ENCODE results near the gene TMEM203.

The TMEM203 gene

DNA sequence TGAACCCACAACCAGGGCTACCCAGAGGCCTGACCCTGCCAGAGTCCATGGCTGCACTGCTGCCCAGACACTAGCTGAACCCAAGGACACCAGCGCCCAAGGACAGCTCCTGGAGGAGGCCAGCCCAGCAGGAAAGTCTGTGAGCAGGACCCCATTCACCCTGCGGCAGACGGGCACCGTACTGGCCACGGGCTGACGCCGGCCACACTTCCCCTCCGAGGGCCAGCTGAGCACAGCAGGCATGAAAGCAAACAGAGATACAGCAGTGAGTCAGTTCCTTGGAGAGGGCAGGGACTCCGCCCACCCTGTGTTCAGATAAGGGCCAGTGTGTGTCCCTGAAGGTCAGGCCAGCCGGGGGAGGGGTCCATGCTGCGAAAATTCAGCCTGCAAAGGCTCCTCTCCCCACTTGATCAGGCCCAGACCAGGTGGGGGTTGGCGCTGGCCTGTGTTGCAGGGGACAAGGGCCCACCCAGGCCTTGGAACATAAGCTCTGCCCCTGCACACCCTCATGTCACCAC lies 13.4 kb upstream of the TMEM203 start:
- Mint-ChIP-seq H3K4me1 (peaks cover 4% of the 10 kb centered on the region), H3K36me3 (ENCODE audit: low read depth) (no peaks in the 10 kb centered on the region), H3K4me3 (no peak overlapping the region), H3K27ac (no peak overlapping the region), H3K9me3 (no peaks in the 10 kb centered on the region), H3K27me3 (no peaks in the 10 kb centered on the region)
- ATAC-seq (no peak), DNase-seq (no peak)

DNA sequence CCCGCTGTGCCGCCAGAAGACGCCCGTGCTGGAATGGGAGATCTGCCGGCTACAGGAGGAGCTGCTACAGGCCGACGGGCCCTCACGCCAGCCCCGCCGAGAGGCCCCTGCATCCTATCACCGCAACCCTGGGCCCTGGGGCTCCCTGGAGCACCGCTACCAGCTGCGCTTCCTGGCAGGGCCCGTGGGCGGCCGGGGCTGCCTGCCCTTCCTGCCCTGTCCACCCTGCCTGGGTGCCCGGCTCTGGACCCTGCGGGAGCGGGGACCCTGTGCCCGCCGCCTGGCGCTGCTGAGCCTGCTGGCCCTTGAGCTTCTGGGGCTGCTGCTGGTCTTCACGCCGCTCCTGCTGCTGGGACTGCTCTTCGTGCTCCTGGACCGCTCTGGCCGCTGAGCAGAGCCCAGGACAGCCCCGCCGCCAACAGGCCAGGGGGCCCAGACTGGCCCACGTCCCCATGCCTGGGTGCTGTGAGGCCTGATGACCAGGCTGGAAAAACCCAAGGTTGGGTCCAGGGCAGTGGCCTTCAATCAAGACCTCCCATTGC lies 12.8 kb upstream of the TMEM203 start:
- ATAC-seq, result no peak
- peaks cover 4% of the 10 kb centered on the region for H3K4me1 Mint-ChIP-seq
- no peak overlapping the region for H3K27ac Mint-ChIP-seq
- DNase-seq, result no peak
- H3K27me3 Mint-ChIP-seq, result no peaks in the 10 kb centered on the region
- no peaks in the 10 kb centered on the region for H3K9me3 Mint-ChIP-seq
- H3K36me3 Mint-ChIP-seq (ENCODE audit: low read depth), result no peaks in the 10 kb centered on the region
- H3K4me3 Mint-ChIP-seq, result no peak overlapping the region

DNA sequence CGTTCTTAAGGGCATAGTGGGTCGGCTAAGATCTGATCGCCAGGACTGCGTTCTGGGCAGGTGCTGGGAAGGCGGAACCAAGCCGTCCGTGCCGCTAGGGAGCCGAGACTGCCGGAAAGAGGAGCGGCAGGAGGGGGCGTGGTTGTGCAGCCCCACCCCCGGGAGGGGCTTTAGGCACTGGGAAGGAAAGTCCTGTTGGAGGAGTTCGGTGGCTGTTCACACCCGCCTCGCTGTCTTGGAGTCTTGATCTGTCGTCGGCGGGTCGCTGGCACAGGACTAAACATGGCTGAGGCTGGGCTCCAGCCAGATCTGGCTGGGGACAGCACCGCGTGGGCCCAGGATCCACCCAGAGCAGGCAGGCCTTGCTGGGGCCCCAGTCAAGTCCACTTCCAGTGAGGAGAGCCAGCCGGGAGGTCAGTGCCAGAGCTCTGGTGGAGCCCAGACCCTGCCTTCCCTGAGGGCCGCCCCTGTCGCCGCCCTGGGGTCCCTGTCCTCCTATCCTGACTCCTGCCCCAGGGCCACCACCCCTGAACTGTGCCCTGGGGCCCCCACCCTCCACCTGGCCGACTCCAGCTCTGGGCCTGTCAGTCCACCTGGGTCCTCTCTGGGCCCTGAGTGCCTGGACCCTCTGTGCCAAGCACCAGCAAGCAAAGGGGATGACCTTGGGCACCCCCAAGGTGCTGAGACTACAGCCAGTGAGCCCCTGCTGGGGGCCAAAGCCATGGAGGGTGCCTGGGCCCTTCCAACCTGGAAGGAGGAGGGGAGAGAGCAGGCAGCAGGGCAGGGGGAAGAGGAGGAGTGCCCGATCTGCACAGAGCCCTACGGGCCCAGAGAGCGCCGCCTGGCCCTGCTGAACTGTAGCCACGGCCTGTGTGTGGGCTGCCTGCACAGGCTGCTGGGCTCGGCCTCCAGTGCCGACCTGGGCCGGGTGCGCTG lies 12.1 kb upstream of the TMEM203 start:
- Mint-ChIP-seq H3K36me3 (ENCODE audit: low read depth) (peaks cover 3% of the 10 kb centered on the region), H3K9me3 (no peaks in the 10 kb centered on the region), H3K4me1 (no peaks in the 10 kb centered on the region), H3K27ac (no peak overlapping the region), H3K27me3 (no peaks in the 10 kb centered on the region), H3K4me3 (no peak overlapping the region)
- DNase-seq (no peak), ATAC-seq (no peak)

DNA sequence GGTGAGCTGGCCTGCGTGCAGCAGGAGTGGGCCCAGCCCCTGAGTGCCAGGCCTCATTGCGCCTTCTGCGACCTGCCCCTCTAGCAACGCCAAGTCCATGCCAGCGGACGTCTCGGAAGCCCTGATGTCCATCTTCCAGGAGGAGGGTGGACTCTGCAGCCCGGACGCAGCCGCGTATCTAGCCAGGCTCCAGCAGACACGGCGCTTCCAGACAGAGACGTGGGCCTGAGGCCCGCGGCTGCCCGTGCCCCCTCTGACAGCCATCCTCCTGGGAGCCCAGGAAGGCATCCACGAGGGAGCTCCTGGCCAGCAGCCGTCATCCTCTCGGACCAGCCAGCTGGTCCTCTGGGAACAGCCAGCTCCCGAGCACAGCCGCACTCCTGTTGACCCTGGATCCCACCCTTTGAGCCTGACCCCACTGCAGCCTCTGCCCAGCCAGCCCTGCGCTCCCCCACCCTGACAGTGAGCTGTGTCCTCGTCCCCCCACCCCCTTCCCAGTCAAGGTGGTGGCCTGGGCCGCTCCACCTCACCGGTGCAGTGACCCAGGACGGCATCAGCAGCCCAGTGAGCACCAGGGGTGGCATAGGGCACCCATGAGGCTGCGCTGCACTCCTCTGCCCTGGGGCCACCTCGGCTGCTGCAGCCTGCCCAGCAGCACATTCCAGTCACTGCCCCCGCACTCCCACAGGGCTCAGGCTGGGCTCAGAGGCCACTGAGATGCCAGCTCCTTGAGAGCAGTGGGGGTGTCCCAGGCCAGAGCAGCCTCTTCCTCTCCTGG lies 10.9 kb upstream of the TMEM203 start:
- Mint-ChIP-seq H3K27ac (no peak overlapping the region), H3K4me1 (no peaks in the 10 kb centered on the region), H3K9me3 (no peaks in the 10 kb centered on the region), H3K27me3 (no peaks in the 10 kb centered on the region), H3K4me3 (no peak overlapping the region), H3K36me3 (ENCODE audit: low read depth) (peaks cover 3% of the 10 kb centered on the region)
- DNase-seq (no peak), ATAC-seq (no peak)

DNA sequence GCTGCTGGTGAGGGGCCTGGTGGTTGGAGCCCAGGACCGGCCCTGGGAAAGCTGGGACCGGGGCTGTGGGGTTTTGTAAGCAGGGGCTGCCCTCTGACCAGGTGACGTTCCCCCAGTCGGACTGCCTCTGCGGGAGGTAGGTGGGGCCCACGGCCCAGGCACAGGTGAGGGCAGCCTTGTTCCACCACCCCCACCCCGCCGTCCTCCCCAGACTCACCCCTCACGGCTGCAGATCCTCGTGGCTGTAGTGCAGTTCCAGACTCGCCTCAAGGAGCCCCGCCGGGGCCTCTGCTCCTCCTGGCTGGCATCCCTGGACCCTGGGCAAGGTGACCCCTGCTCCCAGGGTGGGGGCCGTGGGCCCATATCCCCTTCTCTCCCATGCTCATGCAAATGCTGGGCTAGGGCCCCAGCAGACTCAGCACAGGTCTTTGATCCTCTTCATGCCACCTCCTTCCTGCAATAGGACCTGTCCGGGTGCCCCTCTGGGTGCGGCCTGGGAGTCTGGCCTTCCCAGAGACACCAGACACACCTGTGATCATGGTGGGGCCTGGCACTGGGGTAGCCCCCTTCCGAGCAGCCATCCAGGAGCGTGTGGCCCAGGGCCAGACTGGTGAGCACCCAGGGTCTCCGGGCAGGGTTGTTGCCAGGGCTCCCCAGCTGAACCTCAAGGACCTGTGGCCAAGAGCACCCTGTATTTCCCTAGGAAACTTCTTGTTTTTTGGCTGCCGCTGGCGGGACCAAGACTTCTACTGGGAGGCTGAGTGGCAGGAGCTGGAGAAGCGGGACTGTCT lies 9.9 kb upstream of the TMEM203 start:
- no peak for DNase-seq
- H3K4me1 Mint-ChIP-seq, result no peaks in the 10 kb centered on the region
- H3K27me3 Mint-ChIP-seq, result no peaks in the 10 kb centered on the region
- no peak overlapping the region for H3K27ac Mint-ChIP-seq
- H3K9me3 Mint-ChIP-seq, result no peaks in the 10 kb centered on the region
- H3K36me3 Mint-ChIP-seq (ENCODE audit: low read depth), result peaks cover 5% of the 10 kb centered on the region
- ATAC-seq, result no peak
- H3K4me3 Mint-ChIP-seq, result no peak overlapping the region

DNA sequence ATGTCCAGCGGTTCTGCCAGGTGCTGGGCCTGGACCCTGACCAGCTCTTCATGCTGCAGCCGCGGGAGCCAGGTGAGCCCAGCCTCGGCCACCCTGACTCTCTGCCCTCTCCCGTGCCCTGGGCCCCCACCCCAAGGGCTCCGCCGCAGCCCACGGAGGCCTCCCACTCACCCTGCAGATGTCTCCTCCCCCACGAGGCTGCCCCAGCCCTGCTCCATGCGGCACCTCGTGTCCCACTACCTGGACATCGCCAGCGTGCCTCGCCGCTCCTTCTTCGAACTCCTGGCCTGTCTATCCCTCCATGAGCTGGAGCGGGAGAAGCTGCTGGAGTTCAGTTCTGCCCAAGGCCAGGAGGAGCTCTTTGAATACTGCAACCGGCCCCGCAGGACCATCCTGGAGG lies 9.2 kb upstream of the TMEM203 start:
- H3K27me3 Mint-ChIP-seq, result no peaks in the 10 kb centered on the region
- H3K36me3 Mint-ChIP-seq (ENCODE audit: low read depth), result peaks cover 8% of the 10 kb centered on the region

DNA sequence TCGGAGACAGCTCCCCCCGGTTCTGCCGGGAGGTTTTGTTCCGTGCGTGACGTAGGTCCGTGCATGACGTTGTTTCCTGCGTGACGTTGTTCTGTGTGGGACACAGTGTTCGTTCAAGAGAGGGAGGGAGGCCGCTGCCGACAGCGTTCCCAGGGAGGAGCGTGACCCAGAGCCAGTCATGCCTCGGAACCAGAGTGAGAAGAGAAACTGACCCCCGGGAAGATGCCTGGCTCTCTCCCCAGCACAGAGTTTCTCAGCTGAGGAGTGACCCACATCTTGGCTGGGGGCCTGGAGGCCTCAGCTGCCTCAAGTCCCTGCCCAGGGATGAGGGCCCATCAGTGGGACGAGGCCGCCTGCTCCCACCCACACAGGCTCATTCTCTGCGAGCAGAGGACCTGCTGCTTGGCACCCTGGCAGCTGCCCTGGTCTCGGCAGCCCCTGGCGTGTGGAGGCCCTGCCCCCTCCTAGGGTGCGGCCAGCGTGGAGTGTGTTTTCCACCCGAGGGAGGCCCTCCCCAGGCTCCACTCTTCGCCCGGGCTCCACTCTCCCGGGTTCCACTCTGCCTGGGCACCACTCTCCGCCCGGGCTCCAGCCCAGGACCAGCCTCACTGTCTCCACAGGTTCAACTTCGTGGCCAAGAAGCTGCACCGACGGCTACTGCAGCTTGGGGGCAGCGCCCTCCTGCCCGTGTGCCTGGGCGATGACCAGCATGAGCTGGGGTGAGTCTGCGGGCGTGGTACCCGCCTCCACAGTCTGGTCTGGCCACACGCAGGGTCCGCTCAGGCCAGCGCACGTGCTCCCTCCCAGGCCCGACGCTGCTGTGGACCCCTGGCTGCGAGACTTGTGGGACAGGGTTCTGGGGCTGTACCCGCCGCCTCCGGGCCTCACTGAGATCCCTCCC lies 8.0 kb upstream of the TMEM203 start:
- no peaks in the 10 kb centered on the region for H3K9me3 Mint-ChIP-seq
- no peak overlapping the region for H3K27ac Mint-ChIP-seq
- DNase-seq (no peak), ATAC-seq (no peak)
- H3K36me3 Mint-ChIP-seq (ENCODE audit: low read depth), result peaks cover 10% of the 10 kb centered on the region
- no peak overlapping the region for H3K4me3 Mint-ChIP-seq
- peaks cover 1% of the 10 kb centered on the region for H3K4me1 Mint-ChIP-seq
- no peaks in the 10 kb centered on the region for H3K27me3 Mint-ChIP-seq

More for the DNA sequence above, 9.2 kb upstream of the TMEM203 start:
- H3K4me3 Mint-ChIP-seq, result no peak overlapping the region
- no peak overlapping the region for H3K27ac Mint-ChIP-seq
- H3K4me1 Mint-ChIP-seq, result no peaks in the 10 kb centered on the region
- DNase-seq, result no peak
- ATAC-seq, result no peak
- H3K9me3 Mint-ChIP-seq, result no peaks in the 10 kb centered on the region

DNA sequence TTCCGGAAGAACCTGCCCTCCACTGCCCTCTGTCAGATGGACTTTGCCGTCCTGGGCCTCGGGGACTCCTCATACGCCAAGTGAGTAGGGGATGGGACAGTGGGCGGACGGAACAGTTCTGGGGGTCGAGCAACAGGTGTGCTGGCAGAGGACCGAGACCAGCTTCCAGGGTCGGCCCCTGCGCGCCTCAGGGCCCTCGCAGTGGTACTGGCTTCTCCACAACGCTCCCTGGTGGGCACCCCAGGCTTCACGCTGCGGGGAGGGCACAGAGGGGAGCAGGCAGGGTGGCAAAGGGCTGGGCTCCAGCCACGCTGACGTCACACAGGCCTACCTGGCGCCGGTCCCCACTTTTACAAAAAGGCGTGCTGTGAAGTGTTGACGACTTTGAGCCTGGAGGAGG lies 7.1 kb upstream of the TMEM203 start:
- ATAC-seq (no peak), DNase-seq (no peak)
- Mint-ChIP-seq H3K4me1 (peaks cover 3% of the 10 kb centered on the region), H3K4me3 (no peak overlapping the region), H3K27me3 (no peaks in the 10 kb centered on the region), H3K27ac (no peak overlapping the region), H3K9me3 (no peaks in the 10 kb centered on the region), H3K36me3 (ENCODE audit: low read depth) (peaks cover 13% of the 10 kb centered on the region)

DNA sequence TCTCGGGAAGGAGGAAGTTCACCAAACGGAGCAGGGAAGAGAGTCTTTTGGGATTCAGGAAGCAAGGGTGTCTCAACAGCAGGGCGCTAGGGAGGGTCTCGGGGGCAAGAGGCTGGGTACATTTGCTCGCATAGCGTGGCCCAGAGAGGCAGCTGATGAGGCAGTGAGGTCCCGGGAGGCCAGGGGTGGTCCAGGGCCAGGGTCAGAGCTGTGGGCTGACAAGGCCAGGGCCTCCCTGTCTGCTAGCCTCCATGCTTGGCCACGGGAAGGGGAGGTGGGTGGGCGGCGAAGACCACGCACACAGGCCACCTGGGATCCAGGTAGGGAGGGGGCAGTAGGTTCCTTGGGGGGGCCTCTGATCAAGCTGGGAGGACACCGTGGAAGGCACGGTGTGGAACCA lies 6.1 kb upstream of the TMEM203 start:
- Mint-ChIP-seq H3K36me3 (ENCODE audit: low read depth) (peaks cover 21% of the 10 kb centered on the region), H3K9me3 (no peaks in the 10 kb centered on the region), H3K27ac (no peak overlapping the region), H3K4me1 (peaks cover 13% of the 10 kb centered on the region), H3K27me3 (no peaks in the 10 kb centered on the region), H3K4me3 (no peak overlapping the region)
- DNase-seq (no peak), ATAC-seq (no peak)

DNA sequence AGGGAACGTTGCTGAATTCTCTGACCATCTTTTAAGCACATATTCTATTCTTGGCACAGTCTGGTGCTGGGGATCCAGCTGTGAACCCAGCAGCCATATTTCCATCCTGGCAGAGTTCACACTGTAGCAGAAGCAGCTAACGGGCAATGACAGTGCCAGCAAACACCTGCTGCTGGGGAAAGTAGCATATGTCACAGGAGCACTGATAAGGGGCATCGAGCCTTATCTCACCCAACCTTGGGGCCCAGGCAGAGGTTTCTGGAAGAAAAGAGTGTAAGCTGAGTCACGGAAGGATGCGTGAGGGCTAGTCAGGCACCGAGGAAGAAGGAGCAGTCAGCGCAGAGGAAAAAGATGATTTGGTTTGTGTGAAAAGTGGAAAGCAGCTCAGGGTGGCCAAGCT lies 1.2 kb upstream of the TMEM203 start:
- H3K9me3 Mint-ChIP-seq, result no peaks in the 10 kb centered on the region
- peak overlapping the region; percentile 89 for H3K27ac Mint-ChIP-seq
- H3K36me3 Mint-ChIP-seq (ENCODE audit: low read depth), result peaks cover 20% of the 10 kb centered on the region
- DNase-seq, result no peak
- ATAC-seq, result no peak
- H3K4me3 Mint-ChIP-seq, result peak overlapping the region; percentile 90
- H3K27me3 Mint-ChIP-seq, result no peaks in the 10 kb centered on the region
- H3K4me1 Mint-ChIP-seq, result peaks cover 44% of the 10 kb centered on the region

DNA sequence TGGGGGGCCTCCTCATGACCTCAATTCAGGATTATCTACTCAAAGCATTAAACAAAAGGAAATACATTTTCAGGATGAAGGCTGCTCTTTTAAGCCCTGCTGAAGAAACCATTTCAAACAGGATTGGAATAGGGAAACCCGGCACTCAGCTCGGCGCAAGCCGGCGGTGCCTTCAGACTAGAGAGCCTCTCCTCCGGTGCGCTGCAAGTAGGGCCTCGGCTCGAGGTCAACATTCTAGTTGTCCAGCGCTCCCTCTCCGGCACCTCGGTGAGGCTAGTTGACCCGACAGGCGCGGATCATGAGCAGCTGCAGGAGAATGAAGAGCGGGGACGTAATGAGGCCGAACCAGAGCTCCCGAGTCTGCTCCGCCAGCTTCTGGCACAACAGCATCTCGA lies 720 bp downstream of the TMEM203 start:
- peaks cover 15% of the 10 kb centered on the region for H3K36me3 Mint-ChIP-seq (ENCODE audit: low read depth)
- no peak for ATAC-seq
- no peaks in the 10 kb centered on the region for H3K9me3 Mint-ChIP-seq
- H3K4me3 Mint-ChIP-seq, result peak overlapping the region; percentile 90
- DNase-seq, result no peak
- peak overlapping the region; percentile 89 for H3K27ac Mint-ChIP-seq
- no peaks in the 10 kb centered on the region for H3K27me3 Mint-ChIP-seq
- peaks cover 49% of the 10 kb centered on the region for H3K4me1 Mint-ChIP-seq

DNA sequence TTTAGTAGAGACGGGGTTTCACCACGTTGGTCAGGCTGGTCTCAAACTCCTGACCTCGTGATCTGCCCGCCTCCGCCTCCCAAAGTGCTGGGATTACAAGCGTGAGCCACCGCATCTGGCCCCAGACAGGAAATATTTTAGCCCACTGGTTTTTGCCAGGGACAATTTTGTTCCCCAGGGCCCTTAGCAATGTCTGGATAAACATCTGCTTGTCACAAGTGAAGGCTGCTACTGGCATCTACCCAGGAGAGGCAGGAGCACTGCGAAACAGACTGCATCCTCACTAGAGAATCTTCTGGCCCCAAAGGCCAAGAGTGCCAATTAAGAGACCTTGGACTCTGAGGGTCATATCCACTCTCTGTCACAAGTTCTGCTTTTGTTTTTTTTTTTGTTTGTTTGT lies 2.5 kb downstream of the TMEM203 start:
- H3K4me3 Mint-ChIP-seq, result no peak overlapping the region
- H3K36me3 Mint-ChIP-seq (ENCODE audit: low read depth), result peaks cover 11% of the 10 kb centered on the region
- no peak for ATAC-seq
- DNase-seq, result no peak
- no peak overlapping the region for H3K27ac Mint-ChIP-seq
- peaks cover 50% of the 10 kb centered on the region for H3K4me1 Mint-ChIP-seq
- H3K9me3 Mint-ChIP-seq, result no peaks in the 10 kb centered on the region
- H3K27me3 Mint-ChIP-seq, result no peaks in the 10 kb centered on the region

DNA sequence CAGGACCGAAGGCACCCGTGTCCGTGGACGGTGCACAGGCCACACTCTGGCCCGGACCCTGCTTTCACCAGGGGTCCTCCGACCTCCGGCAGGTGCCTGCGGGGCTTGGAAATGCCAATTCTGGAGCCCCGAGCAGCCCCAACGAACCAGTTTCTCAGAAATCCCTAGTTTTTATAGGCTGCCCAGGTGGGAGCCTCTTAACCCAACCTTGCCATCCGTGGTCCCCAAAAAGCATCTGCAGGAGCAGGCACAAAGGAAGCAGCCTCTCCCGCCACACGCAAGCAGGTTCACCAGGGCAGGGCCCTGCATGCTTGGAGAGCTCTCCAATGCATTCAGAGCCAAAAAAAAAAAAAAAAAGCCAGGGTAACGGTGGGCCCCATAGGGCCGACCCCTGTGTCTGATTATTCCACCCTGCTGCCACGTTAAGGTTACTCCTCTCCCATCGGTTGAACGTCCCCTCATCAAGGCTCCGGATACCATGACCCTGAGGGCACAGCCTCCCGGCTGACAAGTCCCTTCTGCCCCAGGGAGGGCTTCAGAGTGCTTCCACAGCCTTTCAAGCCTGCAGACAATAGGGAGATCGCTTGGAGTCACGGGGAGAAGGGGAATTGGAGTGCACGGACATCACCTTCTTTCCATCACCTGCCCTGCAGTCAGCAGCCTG lies 4.1 kb downstream of the TMEM203 start:
- H3K27me3 Mint-ChIP-seq, result no peaks in the 10 kb centered on the region
- H3K9me3 Mint-ChIP-seq, result no peaks in the 10 kb centered on the region
- H3K36me3 Mint-ChIP-seq (ENCODE audit: low read depth), result peaks cover 3% of the 10 kb centered on the region
- no peak for DNase-seq
- peak overlapping the region; percentile 62 for H3K27ac Mint-ChIP-seq
- peaks cover 37% of the 10 kb centered on the region for H3K4me1 Mint-ChIP-seq
- peak overlapping the region; percentile 78 for H3K4me3 Mint-ChIP-seq
- ATAC-seq, result no peak
